ENCODE results near the gene CSAG2. TPM values are rescaled to one million over a fixed set of nuclear protein-coding genes. Genes with fewer than 3 reads are reported as not detected.

CSAG2 gene
- total RNA-seq, 1 donor from 2014 or later = not detected

- peaks cover 4% of the 10 kb centered on the region for H3K9me3 Mint-ChIP-seq
Measured at GRCh38 chrX:152663086-152663485, 46.0 kb downstream of the CSAG2 start.

GRCh38 chrX:152658302-152658701 is 50.8 kb downstream of the CSAG2 start:
- Histone ChIP-seq H3K9ac (no peak overlapping the region), H3K4me2 (no peak overlapping the region), H3K9me3 (ENCODE audit: low read depth) (no peaks in the 10 kb centered on the region), H3F3A (ENCODE audit: low read depth) (no peaks in the 10 kb centered on the region), H3K4me1 (no peaks in the 10 kb centered on the region), H2AFZ (replicated peaks) (no peak overlapping the region), H3K79me2 (ENCODE audit: low read depth) (no peaks in the 10 kb centered on the region), H3K27ac (no peak overlapping the region), H3K27me3 (no peaks in the 10 kb centered on the region), H3K36me3 (no peaks in the 10 kb centered on the region), H3K4me3 (no peak overlapping the region), H4K20me1 (ENCODE audit: low read depth) (no peaks in the 10 kb centered on the region)
- no peaks in the 10 kb centered on the region for H3K36me3 Mint-ChIP-seq
- H3K4me3 Mint-ChIP-seq = no peak overlapping the region
- no peak overlapping the region for H3K27ac Mint-ChIP-seq
- TF ChIP-seq EZH2 (IDR thresholded peaks at IDR 0.05) (no peak), EZH2phosphoT487 (IDR thresholded peaks at IDR 0.05) (no peak), CTCF (IDR thresholded peaks at IDR 0.05) (peak; percentile 51)
- no peaks in the 10 kb centered on the region for H3K27me3 Mint-ChIP-seq (ENCODE audit: insufficient read depth, low read depth)
- H3K4me1 Mint-ChIP-seq = no peaks in the 10 kb centered on the region
- DNase-seq (ENCODE audit: low spot score) = peak; percentile 32
- H3K9me3 Mint-ChIP-seq = peaks cover 4% of the 10 kb centered on the region

More at GRCh38 chrX:152663086-152663485, 46.0 kb downstream of the CSAG2 start:
- Mint-ChIP-seq H3K4me3 (no peak overlapping the region), H3K4me1 (no peaks in the 10 kb centered on the region), H3K27me3 (ENCODE audit: insufficient read depth, low read depth) (peaks cover 3% of the 10 kb centered on the region), H3K36me3 (no peaks in the 10 kb centered on the region), H3K27ac (no peak overlapping the region)
- Histone ChIP-seq H2AFZ (replicated peaks) (no peak overlapping the region), H3K4me3 (no peak overlapping the region), H3F3A (ENCODE audit: low read depth) (no peaks in the 10 kb centered on the region), H3K27ac (no peak overlapping the region), H3K79me2 (ENCODE audit: low read depth) (no peaks in the 10 kb centered on the region), H3K9ac (no peak overlapping the region), H3K4me2 (no peak overlapping the region), H3K9me3 (ENCODE audit: low read depth) (no peaks in the 10 kb centered on the region), H4K20me1 (ENCODE audit: low read depth) (no peaks in the 10 kb centered on the region), H3K4me1 (no peaks in the 10 kb centered on the region), H3K27me3 (peaks cover 6% of the 10 kb centered on the region), H3K36me3 (no peaks in the 10 kb centered on the region)
- no peak for DNase-seq (ENCODE audit: low spot score)
- TF ChIP-seq EZH2phosphoT487 (IDR thresholded peaks at IDR 0.05) (no peak), EZH2 (IDR thresholded peaks at IDR 0.05) (no peak), CTCF (IDR thresholded peaks at IDR 0.05) (no peak)

Other genes starting within 250 kb of the CSAG2 start
- gene GABRQ, start 71.4 kb downstream of the CSAG2 start, total RNA-seq (ENCODE audit: low replicate concordance) = 0.90 and 1.5 TPM in 2 replicates
- not detected in 2 replicates for gene MAGEA3, start 10.5 kb downstream of the CSAG2 start, total RNA-seq (ENCODE audit: low replicate concordance)
- gene MAGEA2B, start 5.4 kb upstream of the CSAG2 start, total RNA-seq (ENCODE audit: low replicate concordance) = not detected in 2 replicates
- not detected in 2 replicates for gene CSAG1, start 24.4 kb upstream of the CSAG2 start, total RNA-seq (ENCODE audit: low replicate concordance)
- not detected in 2 replicates for gene MAGEA12, start 24.5 kb upstream of the CSAG2 start, total RNA-seq (ENCODE audit: low replicate concordance)
- not detected in 2 replicates for gene MAGEA2, start 44.6 kb upstream of the CSAG2 start, total RNA-seq (ENCODE audit: low replicate concordance)
- not detected in 2 replicates for gene CSAG3, start 49.9 kb upstream of the CSAG2 start, total RNA-seq (ENCODE audit: low replicate concordance)
- gene MAGEA6, start 60.4 kb upstream of the CSAG2 start, total RNA-seq (ENCODE audit: low replicate concordance) = not detected in 2 replicates
- gene CETN2, start 121.5 kb upstream of the CSAG2 start, total RNA-seq (ENCODE audit: low replicate concordance) = 43.5 and 82.3 TPM in 2 replicates
- gene NSDHL, start 121.8 kb upstream of the CSAG2 start, total RNA-seq (ENCODE audit: low replicate concordance) = 15.2 and 15.9 TPM in 2 replicates
- 14.0 and 14.8 TPM in 2 replicates for gene ZNF185, start 188.8 kb upstream of the CSAG2 start, total RNA-seq (ENCODE audit: low replicate concordance)